ENCODE measurements around the gene LDLRAP1.
"Not testable (repeated sequence)": the region's sequence is repeated elsewhere in the genome, so short reads cannot be mapped to it uniquely, and the experiment has no call there.

DNA sequence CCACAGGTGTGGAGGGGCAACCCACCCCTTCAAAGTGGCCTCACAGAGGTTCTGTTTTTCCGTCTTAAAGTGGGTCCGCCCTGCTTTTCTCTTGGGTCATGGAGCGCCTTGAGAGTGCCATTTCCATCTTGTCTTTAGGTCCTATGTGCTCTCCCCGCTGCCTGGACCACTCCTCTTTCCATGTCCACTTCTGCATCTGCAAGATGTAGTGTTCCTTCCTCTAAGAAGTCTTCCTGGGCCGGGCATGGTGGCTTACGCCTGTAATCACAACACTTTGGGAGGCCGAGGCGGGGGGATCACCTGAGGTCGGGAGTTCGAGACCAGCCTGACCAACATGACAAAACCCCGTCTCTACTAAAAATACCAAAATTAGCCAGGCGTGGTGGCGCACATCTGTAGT, 45.4 kb downstream of the LDLRAP1 start:
- not testable (repeated sequence) for TF ChIP-seq POLR2A (IDR thresholded peaks at IDR 0.05; ENCODE audit: low read depth, low read length); RAD21 (IDR thresholded peaks at IDR 0.05; ENCODE audit: low read length); SMC3 (IDR thresholded peaks at IDR 0.05; ENCODE audit: low read depth, low read length); BHLHE40 (IDR thresholded peaks at IDR 0.05; ENCODE audit: low read depth, low read length); FOS (IDR thresholded peaks at IDR 0.05; ENCODE audit: low read depth, low read length); RFX5 (IDR thresholded peaks at IDR 0.05; ENCODE audit: low read depth, low read length); MXI1 (IDR thresholded peaks at IDR 0.05; ENCODE audit: borderline replicate concordance, low read depth, low read length); MAZ (IDR thresholded peaks at IDR 0.05; ENCODE audit: borderline replicate concordance, low read depth, low read length)
- TF ChIP-seq, protein P1, sequence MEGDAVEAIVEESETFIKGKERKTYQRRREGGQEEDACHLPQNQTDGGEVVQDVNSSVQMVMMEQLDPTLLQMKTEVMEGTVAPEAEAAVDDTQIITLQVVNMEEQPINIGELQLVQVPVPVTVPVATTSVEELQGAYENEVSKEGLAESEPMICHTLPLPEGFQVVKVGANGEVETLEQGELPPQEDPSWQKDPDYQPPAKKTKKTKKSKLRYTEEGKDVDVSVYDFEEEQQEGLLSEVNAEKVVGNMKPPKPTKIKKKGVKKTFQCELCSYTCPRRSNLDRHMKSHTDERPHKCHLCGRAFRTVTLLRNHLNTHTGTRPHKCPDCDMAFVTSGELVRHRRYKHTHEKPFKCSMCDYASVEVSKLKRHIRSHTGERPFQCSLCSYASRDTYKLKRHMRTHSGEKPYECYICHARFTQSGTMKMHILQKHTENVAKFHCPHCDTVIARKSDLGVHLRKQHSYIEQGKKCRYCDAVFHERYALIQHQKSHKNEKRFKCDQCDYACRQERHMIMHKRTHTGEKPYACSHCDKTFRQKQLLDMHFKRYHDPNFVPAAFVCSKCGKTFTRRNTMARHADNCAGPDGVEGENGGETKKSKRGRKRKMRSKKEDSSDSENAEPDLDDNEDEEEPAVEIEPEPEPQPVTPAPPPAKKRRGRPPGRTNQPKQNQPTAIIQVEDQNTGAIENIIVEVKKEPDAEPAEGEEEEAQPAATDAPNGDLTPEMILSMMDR (conservative IDR thresholded peaks at IDR 0.05; ENCODE audit: low read depth, low read length), result not testable (repeated sequence)
- TF ChIP-seq, protein P2, sequence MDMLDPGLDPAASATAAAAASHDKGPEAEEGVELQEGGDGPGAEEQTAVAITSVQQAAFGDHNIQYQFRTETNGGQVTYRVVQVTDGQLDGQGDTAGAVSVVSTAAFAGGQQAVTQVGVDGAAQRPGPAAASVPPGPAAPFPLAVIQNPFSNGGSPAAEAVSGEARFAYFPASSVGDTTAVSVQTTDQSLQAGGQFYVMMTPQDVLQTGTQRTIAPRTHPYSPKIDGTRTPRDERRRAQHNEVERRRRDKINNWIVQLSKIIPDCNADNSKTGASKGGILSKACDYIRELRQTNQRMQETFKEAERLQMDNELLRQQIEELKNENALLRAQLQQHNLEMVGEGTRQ (IDR thresholded peaks at IDR 0.05; ENCODE audit: low read depth, low read length), result not testable (repeated sequence)
